ENCODE data around the gene DGKB. TPM values are rescaled to one million over a fixed set of nuclear protein-coding genes. Genes with fewer than 3 reads are reported as not detected.

DGKB gene
- total RNA-seq, 1 experiment from 2014 or later = 0.48 TPM

DNA sequence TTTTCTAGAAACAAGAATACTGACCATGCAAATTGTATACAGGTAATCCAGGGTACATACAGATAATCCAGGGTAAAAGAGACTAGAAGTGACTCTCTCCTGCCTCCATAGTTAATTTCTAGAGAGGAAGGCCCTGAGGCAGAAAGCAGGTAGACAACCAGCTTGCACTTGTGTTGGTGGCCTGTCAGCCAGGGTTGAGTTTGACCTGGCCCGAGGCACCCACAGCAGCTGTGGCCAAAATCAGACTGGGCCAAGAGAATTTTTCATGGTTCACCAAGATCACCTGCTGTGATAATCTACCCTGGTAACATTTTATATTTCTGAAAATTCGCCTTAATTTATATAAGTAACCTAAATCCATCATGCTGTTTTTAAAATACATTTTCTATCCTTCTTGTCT is 526.6 kb downstream of the DGKB start:
- H2AFZ ChIP-seq = peak overlapping the region; percentile 37
- H3K4me3 ChIP-seq = no peak overlapping the region
- no TSS peak for BruUV-seq (replicated peaks)
- H3K9me2 ChIP-seq (ENCODE audit: insufficient read depth) = no peaks in the 10 kb centered on the region
- H3K27ac ChIP-seq = no peak overlapping the region
- no peaks in the 10 kb centered on the region for H4K20me1 ChIP-seq (ENCODE audit: insufficient read depth)
- no peak overlapping the region for H3K4me2 ChIP-seq
- no peak for DNase-seq
- H3K4me1 ChIP-seq (replicated peaks; ENCODE audit: insufficient read depth) = no peaks in the 10 kb centered on the region
- ChIA-PET POLR2A (ENCODE audit: unreplicated experiment) (no interaction called here), CTCF (no interaction called here)
- H3K9me3 ChIP-seq (ENCODE audit: insufficient read depth, low read depth) = no peaks in the 10 kb centered on the region
- intact Hi-C loops (cut with micrococcal nuclease; ENCODE audit: unreplicated experiment) = no loop called here
- H3F3A ChIP-seq (ENCODE audit: insufficient read depth, low read depth) = no peaks in the 10 kb centered on the region
- TF ChIP-seq EZH2 (IDR thresholded peaks at IDR 0.05; ENCODE audit: low read depth) = no peak
- TF ChIP-seq, protein P1, sequence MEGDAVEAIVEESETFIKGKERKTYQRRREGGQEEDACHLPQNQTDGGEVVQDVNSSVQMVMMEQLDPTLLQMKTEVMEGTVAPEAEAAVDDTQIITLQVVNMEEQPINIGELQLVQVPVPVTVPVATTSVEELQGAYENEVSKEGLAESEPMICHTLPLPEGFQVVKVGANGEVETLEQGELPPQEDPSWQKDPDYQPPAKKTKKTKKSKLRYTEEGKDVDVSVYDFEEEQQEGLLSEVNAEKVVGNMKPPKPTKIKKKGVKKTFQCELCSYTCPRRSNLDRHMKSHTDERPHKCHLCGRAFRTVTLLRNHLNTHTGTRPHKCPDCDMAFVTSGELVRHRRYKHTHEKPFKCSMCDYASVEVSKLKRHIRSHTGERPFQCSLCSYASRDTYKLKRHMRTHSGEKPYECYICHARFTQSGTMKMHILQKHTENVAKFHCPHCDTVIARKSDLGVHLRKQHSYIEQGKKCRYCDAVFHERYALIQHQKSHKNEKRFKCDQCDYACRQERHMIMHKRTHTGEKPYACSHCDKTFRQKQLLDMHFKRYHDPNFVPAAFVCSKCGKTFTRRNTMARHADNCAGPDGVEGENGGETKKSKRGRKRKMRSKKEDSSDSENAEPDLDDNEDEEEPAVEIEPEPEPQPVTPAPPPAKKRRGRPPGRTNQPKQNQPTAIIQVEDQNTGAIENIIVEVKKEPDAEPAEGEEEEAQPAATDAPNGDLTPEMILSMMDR (conservative IDR thresholded peaks at IDR 0.05) = no peak
- no peaks in the 10 kb centered on the region for H3K79me2 ChIP-seq (ENCODE audit: low read depth)
- no peaks in the 10 kb centered on the region for H3K36me3 ChIP-seq (ENCODE audit: low read depth)
- H3K27me3 ChIP-seq (ENCODE audit: insufficient read depth, low read depth) = no peaks in the 10 kb centered on the region

DNA sequence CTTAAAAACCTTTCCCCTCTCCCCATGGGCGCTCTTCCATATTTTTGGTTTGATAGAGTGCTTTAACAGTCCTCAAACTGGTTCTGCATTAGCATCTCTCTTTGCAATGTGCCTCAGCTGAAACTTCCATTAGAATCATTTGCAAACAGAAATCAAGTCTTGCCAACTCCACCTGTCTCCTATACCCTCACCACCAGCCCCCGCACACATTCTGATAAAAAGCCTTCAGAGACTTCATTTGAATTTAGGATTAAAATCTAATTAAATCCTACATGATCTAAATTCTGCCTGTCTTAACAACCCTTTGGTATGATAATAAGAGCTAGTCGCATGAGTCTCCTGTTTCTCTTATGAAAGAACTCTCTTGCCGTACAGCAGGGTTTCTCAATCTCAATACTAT is 528.2 kb downstream of the DGKB start:
- Histone ChIP-seq H3F3A (ENCODE audit: insufficient read depth, low read depth) (no peaks in the 10 kb centered on the region), H2AFZ (no peak overlapping the region), H4K20me1 (ENCODE audit: insufficient read depth) (no peaks in the 10 kb centered on the region), H3K36me3 (ENCODE audit: low read depth) (no peaks in the 10 kb centered on the region), H3K9me2 (ENCODE audit: insufficient read depth) (no peaks in the 10 kb centered on the region), H3K27me3 (ENCODE audit: insufficient read depth, low read depth) (no peaks in the 10 kb centered on the region), H3K4me3 (no peak overlapping the region), H3K4me1 (replicated peaks; ENCODE audit: insufficient read depth) (no peaks in the 10 kb centered on the region), H3K9me3 (ENCODE audit: insufficient read depth, low read depth) (no peaks in the 10 kb centered on the region), H3K79me2 (ENCODE audit: low read depth) (no peaks in the 10 kb centered on the region), H3K4me2 (no peak overlapping the region), H3K27ac (no peak overlapping the region)
- CTCF ChIA-PET = no interaction called here
- TF ChIP-seq EZH2 (IDR thresholded peaks at IDR 0.05; ENCODE audit: low read depth) = no peak
- TF ChIP-seq, protein P1 (conservative IDR thresholded peaks at IDR 0.05) = no peak
- POLR2A ChIA-PET (ENCODE audit: unreplicated experiment) = no interaction called here
- no peak for DNase-seq
- no TSS peak for BruUV-seq (replicated peaks)
- intact Hi-C loops (cut with micrococcal nuclease; ENCODE audit: unreplicated experiment) = no loop called here

DNA sequence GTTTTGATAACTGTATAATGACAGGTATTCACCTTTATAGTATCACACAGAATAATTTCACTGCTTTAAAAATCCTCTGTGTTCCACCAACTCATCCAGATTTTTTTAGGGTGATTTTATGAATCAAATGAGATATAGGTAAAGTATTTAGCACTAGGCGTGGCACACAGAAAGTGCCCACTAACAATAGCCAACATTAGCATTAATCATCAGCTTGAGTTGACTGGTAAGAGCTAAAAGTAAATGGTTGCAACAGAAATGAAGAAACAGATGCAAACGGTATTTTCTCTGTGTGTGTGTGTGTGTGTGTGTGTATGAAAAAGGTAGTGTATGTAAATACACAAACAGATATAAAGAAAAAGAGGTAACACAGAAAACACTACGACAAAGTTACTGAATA is 534.3 kb downstream of the DGKB start:
- no peak for DNase-seq
- Histone ChIP-seq H3K4me3 (no peak overlapping the region), H3F3A (ENCODE audit: insufficient read depth, low read depth) (no peaks in the 10 kb centered on the region), H3K79me2 (ENCODE audit: low read depth) (no peaks in the 10 kb centered on the region), H3K27ac (no peak overlapping the region), H3K27me3 (ENCODE audit: insufficient read depth, low read depth) (no peaks in the 10 kb centered on the region), H3K9me2 (ENCODE audit: insufficient read depth) (no peaks in the 10 kb centered on the region), H3K36me3 (ENCODE audit: low read depth) (no peaks in the 10 kb centered on the region), H3K9me3 (ENCODE audit: insufficient read depth, low read depth) (no peaks in the 10 kb centered on the region; the same call in 1 of the 2 replicates), H3K4me1 (replicated peaks; ENCODE audit: insufficient read depth) (no peaks in the 10 kb centered on the region), H4K20me1 (ENCODE audit: insufficient read depth) (no peaks in the 10 kb centered on the region), H3K4me2 (no peak overlapping the region), H2AFZ (no peak overlapping the region)
- ChIA-PET POLR2A (ENCODE audit: unreplicated experiment) (no interaction called here), CTCF (no interaction called here)
- intact Hi-C loops (cut with micrococcal nuclease; ENCODE audit: unreplicated experiment) = no loop called here
- BruUV-seq (replicated peaks) = no TSS peak
- TF ChIP-seq EZH2 (IDR thresholded peaks at IDR 0.05; ENCODE audit: low read depth) = no peak
- TF ChIP-seq, protein P1 (conservative IDR thresholded peaks at IDR 0.05) = no peak

All from PC-9 (cell line).